A549 (cell line): ENCODE measurements around the gene THBD.

Experiments
- CEBPB ChIP-seq, 2 experiments: fragments of >200 bp in 1 of 2; sonication (Bioruptor Twin) in 1 of 2; formaldehyde crosslinking in 1 of 2; IDR thresholded peaks; 2 replicates each; pipeline ENCODE4 v1.6.1; 2012 to 2016
- CTCF ChIP-seq: fragments of >200 bp; sonication (Bioruptor Twin); formaldehyde crosslinking; IDR thresholded peaks from 3 replicates; pipeline ENCODE4 v1.5.1; 2016
- JUN ChIP-seq, 2 experiments: fragments of >200 bp; sonication (Bioruptor Twin); formaldehyde crosslinking; IDR thresholded peaks; 2 replicates in 1 of 2; 3 replicates in 1 of 2; pipeline ENCODE4 v1.6.1; 2016 to 2017
- PBX3 ChIP-seq: IDR thresholded peaks from 2 replicates; pipeline ENCODE4 v1.6.1; 2012
- RAD21 ChIP-seq, 2 experiments: fragments of >200 bp in 1 of 2; sonication (Bioruptor Twin) in 1 of 2; formaldehyde crosslinking in 1 of 2; IDR thresholded peaks in 1 of 2; conservative IDR thresholded peaks in 1 of 2; 2 replicates in 1 of 2; 3 replicates in 1 of 2; pipeline ENCODE4 v1.6.1; 2012 to 2018; ENCODE audit warnings: inconsistent platforms in 1 of 2
- RFX5 ChIP-seq: fragments of 450-650 bp; IDR thresholded peaks from 2 replicates; pipeline ENCODE4 v1.7.1; 2014; ENCODE audit warnings: antibody characterized with exemption, mild to moderate bottlenecking, moderate library complexity

DNA sequence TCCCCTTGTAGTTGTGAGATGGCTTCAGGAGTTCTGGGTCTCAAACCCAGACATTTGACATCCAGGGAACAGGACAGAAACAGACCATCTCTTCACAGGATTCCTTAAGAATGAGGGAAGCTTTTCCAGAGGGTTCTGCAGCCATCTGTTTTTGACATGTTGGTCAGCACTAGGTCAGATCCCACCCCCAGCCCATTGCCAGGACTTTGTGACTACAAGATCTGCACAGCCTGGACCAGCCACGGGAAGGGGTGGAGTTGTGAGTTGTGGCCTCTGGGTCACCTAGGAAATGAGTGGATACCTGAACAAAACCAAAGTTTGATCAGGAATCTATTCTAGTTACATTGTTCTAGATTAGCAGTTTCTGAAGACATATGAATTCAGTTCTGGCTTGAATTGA lies 53.5 kb downstream of the THBD start:
- TF ChIP-seq PBX3 (no peak), CEBPB (IDR thresholded peaks at IDR 0.05) (no peak), JUN (IDR thresholded peaks at IDR 0.05) (no peak), RFX5 (no peak), CTCF (no peak), RAD21 (conservative IDR thresholded peaks at IDR 0.05 in 1 of 2, IDR thresholded peaks at IDR 0.05 in 1 of 2) (no peak)
